Activated naive CD8-positive, alpha-beta T cell treated with anti-CD3 and anti-CD28 coated beads for 36 hours (primary cell): Measurements from ENCODE around the gene BCAS3. TPM values are rescaled to one million over a fixed set of nuclear protein-coding genes. Genes with fewer than 3 reads are reported as not detected.

Experiments used
- DNase-seq: peaks from one replicate; pipeline ENCODE4 v3.0.0; 2021
- H3K27ac Mint-ChIP-seq: one replicate; pipeline ENCODE4 v1.8.0; 2022; ENCODE audit warnings: mild to moderate bottlenecking, moderate library complexity, mixed read lengths
- H3K27me3 Mint-ChIP-seq: one replicate; pipeline ENCODE4 v1.8.0; 2022; ENCODE audit warnings: mild to moderate bottlenecking, mixed read lengths
- H3K36me3 Mint-ChIP-seq: one replicate; pipeline ENCODE4 v1.8.0; 2021; ENCODE audit warnings: mild to moderate bottlenecking, mixed read lengths
- H3K4me1 Mint-ChIP-seq: one replicate; pipeline ENCODE4 v1.8.0; 2021; ENCODE audit warnings: mixed read lengths
- H3K4me3 Mint-ChIP-seq: one replicate; pipeline ENCODE4 v1.8.0; 2022; ENCODE audit warnings: mild to moderate bottlenecking, moderate library complexity, mixed read lengths
- H3K9me3 Mint-ChIP-seq: one replicate; pipeline ENCODE4 v1.8.0; 2022; ENCODE audit warnings: mixed read lengths
- total RNA-seq, 2 experiments: library from RNA; stranded (reverse); gene quantifications; one replicate each; pipeline ENCODE4 v1.2.3, GENCODE V29; 2021

The BCAS3 gene
- total RNA-seq, 2 experiments from 2014 or later, result 4.9 to 7.0 TPM

DNA sequence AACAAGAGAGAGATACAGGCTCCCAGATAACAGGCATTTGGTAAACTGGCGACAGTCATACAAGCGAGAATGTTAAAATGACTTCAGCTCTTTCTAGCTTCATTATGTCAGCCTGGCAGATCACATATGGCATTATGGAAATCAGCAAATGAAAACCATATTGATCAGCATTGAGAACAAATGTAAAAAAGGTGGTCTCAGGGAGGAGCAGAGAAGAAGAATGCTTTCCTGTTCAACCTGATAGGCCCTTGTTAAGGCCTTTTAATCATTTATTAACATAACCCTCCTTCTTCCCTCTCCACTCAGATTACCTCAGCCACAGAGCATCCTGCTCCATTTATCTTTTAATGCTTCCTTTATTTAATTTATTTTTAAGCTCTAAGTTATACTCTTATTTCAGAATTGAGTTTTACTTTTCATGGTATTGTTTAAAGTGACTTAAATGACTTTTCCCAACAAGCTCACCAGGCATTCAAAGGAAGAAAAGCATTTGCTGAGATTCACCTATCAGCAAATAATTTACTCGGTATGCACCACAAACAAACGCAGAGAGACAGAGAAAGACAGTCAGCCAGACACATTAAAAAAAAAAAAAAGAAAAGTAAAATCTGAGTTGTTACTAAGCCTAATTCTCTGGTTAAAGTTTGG lies 478.1 kb downstream of the BCAS3 start:
- no peak for DNase-seq
- Mint-ChIP-seq H3K4me1 (peaks cover 14% of the 10 kb centered on the region), H3K36me3 (peaks cover 4% of the 10 kb centered on the region), H3K9me3 (no peaks in the 10 kb centered on the region), H3K27me3 (no peaks in the 10 kb centered on the region), H3K27ac (no peak overlapping the region), H3K4me3 (no peak overlapping the region)

DNA sequence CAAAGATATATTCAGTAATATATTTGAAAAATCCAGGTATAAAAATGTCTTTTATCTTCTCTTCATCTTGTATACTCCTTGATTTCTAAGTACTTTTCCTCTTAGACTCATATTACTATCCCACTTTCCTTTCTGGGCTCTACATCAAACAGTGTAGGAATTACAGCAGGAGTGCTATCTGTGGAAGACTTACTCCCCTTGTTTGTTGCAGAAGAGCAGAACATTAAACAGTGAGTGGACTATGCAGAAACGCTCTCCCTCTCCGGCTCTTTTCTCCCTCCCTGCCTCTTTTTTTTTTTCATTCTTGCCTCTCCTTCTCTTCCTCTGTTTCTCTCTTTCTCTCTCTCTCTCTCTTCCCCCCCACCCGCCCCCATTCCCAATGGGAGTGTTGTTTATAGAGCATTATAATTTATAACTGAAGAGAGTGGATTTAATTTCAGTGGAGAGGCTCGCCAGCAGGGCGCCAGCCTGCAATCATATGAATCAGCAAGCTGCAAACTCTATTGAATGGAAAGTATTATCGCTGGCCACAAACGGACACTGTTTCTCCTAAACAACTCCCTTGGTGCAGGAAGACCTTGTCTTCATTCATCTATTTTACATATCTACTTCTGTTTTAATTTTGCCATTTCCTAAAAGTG lies 479.7 kb downstream of the BCAS3 start:
- no peak for DNase-seq
- Mint-ChIP-seq H3K4me3 (no peak overlapping the region), H3K27ac (no peak overlapping the region), H3K9me3 (no peaks in the 10 kb centered on the region), H3K27me3 (no peaks in the 10 kb centered on the region), H3K36me3 (peaks cover 1% of the 10 kb centered on the region), H3K4me1 (peaks cover 21% of the 10 kb centered on the region)

DNA sequence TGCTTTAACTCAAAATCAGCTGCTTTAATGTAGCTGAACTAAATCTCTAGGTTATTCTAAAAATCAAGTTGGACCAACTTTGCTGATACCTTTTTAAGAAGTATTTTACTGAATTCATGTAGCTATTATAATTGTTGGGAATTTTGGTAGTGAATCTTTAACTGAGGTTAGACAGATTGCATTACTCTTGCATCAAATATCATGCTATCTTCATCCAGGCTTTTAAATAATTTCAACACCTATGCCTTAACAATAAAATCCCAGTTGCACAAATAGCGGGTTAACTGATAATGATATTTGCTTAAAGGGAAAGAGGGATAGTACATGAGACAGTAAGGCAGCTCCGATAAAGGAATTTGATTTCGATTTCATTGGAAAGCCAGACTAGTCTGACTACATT lies 480.7 kb downstream of the BCAS3 start:
- no peaks in the 10 kb centered on the region for H3K9me3 Mint-ChIP-seq
- no peaks in the 10 kb centered on the region for H3K27me3 Mint-ChIP-seq
- peaks cover 21% of the 10 kb centered on the region for H3K4me1 Mint-ChIP-seq
- peaks cover 1% of the 10 kb centered on the region for H3K36me3 Mint-ChIP-seq
- no peak overlapping the region for H3K27ac Mint-ChIP-seq
- no peak for DNase-seq
- no peak overlapping the region for H3K4me3 Mint-ChIP-seq

DNA sequence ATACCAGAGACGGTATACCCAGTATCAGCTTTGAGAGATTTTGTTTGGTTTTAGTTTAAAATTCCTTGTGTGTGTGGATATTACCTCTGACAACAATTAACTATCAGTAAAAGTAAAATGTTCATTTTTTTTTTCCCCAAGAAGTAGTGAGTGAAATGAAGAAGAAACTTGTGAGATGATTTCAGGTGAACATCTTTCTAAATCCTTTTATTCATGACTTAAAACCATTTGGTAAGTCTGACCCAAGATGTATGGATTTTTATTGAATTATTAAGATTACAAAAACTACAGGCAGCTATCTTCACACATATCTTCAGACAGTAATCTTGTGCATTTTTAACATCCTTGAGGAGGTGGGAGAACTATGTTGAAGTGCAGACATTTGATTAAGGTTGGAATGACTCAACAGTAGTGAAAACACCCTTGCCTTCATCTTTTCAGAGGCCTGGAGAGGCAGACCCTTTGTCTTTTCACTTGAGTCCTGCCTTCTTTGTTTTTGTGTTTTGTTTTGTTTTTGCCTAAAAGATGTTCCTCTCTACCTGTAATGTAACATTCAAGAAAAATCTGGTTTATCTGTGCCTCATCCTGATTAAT lies 481.7 kb downstream of the BCAS3 start:
- peaks cover 1% of the 10 kb centered on the region for H3K36me3 Mint-ChIP-seq
- H3K4me1 Mint-ChIP-seq, result peaks cover 21% of the 10 kb centered on the region
- H3K27me3 Mint-ChIP-seq, result no peaks in the 10 kb centered on the region
- no peak for DNase-seq
- H3K27ac Mint-ChIP-seq, result no peak overlapping the region
- no peaks in the 10 kb centered on the region for H3K9me3 Mint-ChIP-seq
- H3K4me3 Mint-ChIP-seq, result no peak overlapping the region

DNA sequence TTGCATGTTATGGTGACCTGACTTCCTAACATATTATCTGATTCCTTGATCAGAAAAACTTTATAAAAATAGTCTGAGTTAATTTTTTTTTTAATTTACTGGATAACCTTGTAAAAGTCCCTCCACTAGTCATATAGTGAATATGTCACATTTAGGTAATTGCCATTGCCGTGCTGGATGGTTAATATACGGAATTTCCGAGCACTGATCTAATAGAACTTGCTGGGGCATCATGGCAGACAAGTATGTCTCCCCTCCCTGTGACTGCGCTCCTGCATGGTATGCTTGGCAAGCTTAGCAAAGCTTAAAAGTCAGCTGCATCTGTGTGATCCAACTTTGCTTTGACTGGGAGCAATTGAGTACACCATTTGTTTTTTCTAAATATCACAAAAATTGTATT lies 482.6 kb downstream of the BCAS3 start:
- no peaks in the 10 kb centered on the region for H3K27me3 Mint-ChIP-seq
- H3K27ac Mint-ChIP-seq, result no peak overlapping the region
- H3K36me3 Mint-ChIP-seq, result peaks cover 8% of the 10 kb centered on the region
- DNase-seq, result no peak
- H3K9me3 Mint-ChIP-seq, result peaks cover 3% of the 10 kb centered on the region
- H3K4me1 Mint-ChIP-seq, result peaks cover 21% of the 10 kb centered on the region
- no peak overlapping the region for H3K4me3 Mint-ChIP-seq

DNA sequence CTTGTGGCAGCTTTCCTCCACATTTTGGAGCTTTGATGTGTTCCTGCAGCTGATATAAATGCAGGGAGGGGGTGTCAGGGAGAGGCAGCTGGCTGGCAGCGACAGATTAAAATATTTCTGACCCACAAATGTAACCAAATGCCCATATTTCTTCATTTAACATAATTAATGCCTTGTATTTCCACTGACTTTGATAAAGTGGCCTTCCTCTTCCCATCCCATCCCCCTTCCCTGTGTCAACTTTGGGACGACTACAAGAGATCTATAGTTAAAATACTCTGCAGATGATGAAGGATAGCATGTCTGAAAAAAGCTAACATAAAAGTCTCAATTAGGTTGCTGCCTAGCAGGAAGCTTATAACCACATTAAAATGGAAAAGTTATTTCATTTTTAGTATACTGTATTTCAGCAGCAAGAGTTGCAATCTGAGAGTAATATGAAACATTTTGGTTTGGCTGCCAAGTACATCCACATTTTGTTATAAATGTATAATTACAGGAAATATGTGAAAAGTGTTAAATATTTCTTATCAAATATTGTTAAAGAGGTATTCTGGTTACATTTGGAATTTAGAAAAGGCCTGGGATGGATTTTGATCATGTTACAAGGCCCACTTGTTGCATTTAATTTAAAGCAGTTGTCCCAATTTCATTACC lies 483.3 kb downstream of the BCAS3 start:
- no peak for DNase-seq
- no peak overlapping the region for H3K4me3 Mint-ChIP-seq
- H3K27me3 Mint-ChIP-seq, result no peaks in the 10 kb centered on the region
- H3K4me1 Mint-ChIP-seq, result peaks cover 21% of the 10 kb centered on the region
- H3K27ac Mint-ChIP-seq, result peak overlapping the region; percentile 30
- H3K36me3 Mint-ChIP-seq, result peaks cover 8% of the 10 kb centered on the region
- H3K9me3 Mint-ChIP-seq, result peaks cover 3% of the 10 kb centered on the region

DNA sequence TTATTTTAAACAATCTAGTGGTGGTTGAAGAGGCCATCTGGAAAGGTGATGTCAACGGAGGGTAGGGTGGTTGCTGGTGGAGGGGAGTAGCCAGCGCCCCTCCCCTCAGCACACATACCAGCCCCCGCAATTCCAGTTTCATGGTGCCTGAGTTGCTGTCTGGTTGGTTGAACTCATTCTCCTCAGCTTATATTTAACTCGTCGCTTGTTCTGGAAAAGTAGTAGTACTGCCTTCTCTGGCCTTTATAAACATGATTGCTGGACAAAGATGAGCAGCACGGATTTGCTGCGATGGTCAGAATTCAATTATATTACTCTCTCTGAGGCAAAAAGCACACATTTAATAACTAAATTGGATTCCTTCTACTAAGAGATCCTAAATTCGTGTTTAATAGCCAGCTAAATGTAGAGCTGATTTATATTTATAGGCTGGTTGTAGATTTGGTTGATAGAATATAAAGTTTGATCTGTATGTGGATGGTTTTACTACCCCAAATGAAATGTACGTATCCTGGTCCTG lies 484.0 kb downstream of the BCAS3 start:
- DNase-seq, result no peak
- Mint-ChIP-seq H3K9me3 (peaks cover 3% of the 10 kb centered on the region), H3K4me1 (peaks cover 21% of the 10 kb centered on the region), H3K36me3 (peaks cover 8% of the 10 kb centered on the region), H3K27me3 (no peaks in the 10 kb centered on the region), H3K4me3 (no peak overlapping the region), H3K27ac (no peak overlapping the region)

DNA sequence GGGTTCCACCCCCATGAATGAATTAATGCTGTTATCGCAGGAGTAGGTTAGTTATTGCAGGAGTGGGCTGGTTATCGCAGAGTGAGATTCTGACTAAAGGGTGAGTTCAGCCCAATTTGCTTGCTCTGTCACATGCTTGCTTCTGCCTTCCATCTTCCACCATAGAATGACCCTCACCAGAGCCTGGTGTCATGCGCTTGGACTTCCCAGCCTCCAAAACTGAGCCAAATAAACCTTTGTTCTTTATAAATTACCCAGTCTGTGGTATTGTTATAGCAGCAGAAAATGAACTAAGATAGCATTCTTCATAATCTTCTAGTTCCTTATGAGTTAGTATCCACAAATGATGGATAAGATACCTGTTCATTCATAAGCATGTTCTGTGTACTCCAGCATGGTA lies 486.9 kb downstream of the BCAS3 start:
- H3K9me3 Mint-ChIP-seq, result peaks cover 3% of the 10 kb centered on the region
- H3K4me1 Mint-ChIP-seq, result peaks cover 15% of the 10 kb centered on the region
- no peak overlapping the region for H3K27ac Mint-ChIP-seq
- H3K4me3 Mint-ChIP-seq, result no peak overlapping the region
- peaks cover 7% of the 10 kb centered on the region for H3K36me3 Mint-ChIP-seq
- DNase-seq, result no peak
- H3K27me3 Mint-ChIP-seq, result no peaks in the 10 kb centered on the region

DNA sequence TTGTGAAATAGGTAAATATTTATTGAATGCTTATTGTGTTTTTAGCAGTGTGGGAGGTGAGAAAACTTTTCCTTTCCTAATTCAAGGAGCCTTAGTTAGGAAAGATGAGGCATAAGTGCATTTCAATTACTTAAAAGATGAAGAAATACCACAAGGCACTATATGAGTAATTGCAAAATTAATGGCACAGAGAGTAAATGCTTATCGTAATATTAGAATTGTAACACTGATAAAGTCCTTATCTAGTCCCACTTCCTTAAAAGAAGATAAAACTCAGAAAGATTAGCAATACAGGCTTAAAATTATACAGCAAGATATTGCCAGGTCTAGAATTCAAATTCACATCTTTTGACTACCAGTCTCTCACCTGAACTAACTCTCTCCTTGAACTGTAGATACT lies 489.4 kb downstream of the BCAS3 start:
- DNase-seq, result no peak
- H3K27me3 Mint-ChIP-seq, result no peaks in the 10 kb centered on the region
- no peak overlapping the region for H3K4me3 Mint-ChIP-seq
- peaks cover 9% of the 10 kb centered on the region for H3K36me3 Mint-ChIP-seq
- no peak overlapping the region for H3K27ac Mint-ChIP-seq
- peaks cover 3% of the 10 kb centered on the region for H3K9me3 Mint-ChIP-seq
- H3K4me1 Mint-ChIP-seq, result no peaks in the 10 kb centered on the region

DNA sequence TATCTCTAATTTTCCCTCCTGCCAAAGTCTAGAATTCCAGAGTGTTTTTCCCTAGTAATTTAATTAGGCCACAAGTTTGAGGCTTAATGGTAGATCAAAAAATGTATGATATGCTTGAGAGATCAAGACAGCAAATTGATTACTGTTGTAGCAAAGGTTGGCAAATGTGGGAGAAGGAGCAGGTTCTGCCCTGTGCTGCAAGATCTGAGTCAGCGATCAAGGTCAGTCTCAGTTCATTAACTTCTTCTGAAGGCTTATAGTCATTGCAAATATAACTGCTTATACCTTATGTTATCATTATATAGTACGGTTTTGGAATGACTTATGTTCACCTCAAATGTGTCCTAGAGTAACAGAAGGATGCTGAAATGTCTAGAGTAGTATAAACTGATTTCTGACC lies 490.9 kb downstream of the BCAS3 start:
- H3K27ac Mint-ChIP-seq, result no peak overlapping the region
- H3K4me3 Mint-ChIP-seq, result no peak overlapping the region
- peaks cover 3% of the 10 kb centered on the region for H3K9me3 Mint-ChIP-seq
- no peak for DNase-seq
- H3K36me3 Mint-ChIP-seq, result peaks cover 9% of the 10 kb centered on the region
- no peaks in the 10 kb centered on the region for H3K27me3 Mint-ChIP-seq
- no peaks in the 10 kb centered on the region for H3K4me1 Mint-ChIP-seq

DNA sequence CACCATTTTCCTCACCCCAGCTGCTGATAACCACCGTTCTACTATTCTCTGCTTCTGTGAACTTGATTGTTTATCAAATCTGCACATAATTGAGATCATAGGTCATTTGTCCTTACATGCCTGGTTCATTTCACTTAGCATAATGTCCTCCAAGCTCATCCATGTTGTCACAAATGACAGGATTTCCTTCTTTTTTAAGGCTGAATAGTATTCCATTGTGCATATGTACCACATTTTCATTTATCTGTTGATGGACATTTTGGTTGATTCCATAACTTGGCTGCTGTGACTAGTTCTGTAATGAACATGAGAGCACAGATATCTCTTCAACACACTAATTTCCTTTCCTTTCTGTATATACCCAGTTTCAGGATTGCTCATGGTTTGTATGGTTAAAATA lies 496.7 kb downstream of the BCAS3 start:
- peaks cover 6% of the 10 kb centered on the region for H3K36me3 Mint-ChIP-seq
- no peaks in the 10 kb centered on the region for H3K9me3 Mint-ChIP-seq
- H3K4me3 Mint-ChIP-seq, result no peak overlapping the region
- no peaks in the 10 kb centered on the region for H3K27me3 Mint-ChIP-seq
- no peak for DNase-seq
- no peaks in the 10 kb centered on the region for H3K4me1 Mint-ChIP-seq
- H3K27ac Mint-ChIP-seq, result no peak overlapping the region

DNA sequence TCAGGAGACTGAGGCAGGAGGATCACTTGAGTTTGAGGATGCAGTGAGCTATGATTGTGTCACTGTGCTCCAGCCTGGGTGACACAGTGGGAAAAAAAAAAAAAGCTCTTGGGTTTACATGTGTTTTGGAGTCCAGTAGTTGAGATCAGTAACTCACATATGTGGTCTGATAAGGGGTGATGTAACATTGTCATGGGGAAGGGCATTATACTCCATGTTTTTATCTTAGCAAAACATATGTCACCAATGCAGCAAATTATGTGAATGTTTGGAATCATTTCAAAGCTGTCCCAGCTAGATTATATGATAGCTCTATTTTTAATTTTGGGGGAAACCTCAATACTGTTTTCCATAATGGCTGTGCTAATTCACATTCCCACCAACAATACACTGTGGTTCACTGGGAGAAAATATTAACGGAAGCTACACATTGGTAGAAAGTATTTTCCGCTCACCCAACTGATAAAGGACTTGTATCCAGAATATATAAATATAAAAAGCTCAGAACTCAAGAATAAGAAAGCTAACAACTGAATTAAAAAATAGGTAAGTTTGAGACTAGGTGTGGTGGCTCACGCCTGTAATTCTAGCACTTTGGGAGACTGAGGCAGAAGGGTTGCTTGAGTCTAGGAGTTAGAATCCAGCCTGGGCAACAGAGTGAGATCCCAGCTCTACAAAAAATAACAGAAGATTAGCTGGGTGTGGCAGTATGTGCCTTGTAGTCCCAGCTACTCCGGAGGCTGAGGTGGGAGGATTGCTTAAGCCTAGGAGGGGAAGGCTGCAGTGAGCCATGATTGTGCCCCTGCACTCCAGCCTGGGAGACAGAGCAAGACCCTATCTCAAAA lies 497.9 kb downstream of the BCAS3 start:
- peaks cover 6% of the 10 kb centered on the region for H3K36me3 Mint-ChIP-seq
- no peaks in the 10 kb centered on the region for H3K9me3 Mint-ChIP-seq
- no peak for DNase-seq
- H3K4me1 Mint-ChIP-seq, result no peaks in the 10 kb centered on the region
- H3K27ac Mint-ChIP-seq, result no peak overlapping the region
- H3K27me3 Mint-ChIP-seq, result no peaks in the 10 kb centered on the region
- no peak overlapping the region for H3K4me3 Mint-ChIP-seq

DNA sequence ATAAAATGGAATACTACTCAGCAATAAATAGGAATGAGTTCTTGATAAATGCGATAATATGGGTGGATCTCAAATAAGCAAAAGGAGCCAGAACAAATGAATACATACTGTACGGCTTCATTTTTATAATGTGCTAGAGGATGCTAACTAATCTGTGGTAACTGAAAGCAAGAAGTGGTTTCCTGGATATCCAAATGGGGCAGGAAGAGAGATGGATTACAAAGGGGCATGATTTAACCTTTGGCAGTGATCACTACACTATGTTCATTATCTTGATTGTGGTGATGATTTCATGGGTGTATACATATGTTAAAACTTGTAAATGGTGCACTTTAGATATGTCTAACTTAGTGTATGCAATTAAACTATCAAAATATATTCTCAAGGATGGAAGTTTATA lies 499.7 kb downstream of the BCAS3 start:
- no peaks in the 10 kb centered on the region for H3K4me1 Mint-ChIP-seq
- no peak for DNase-seq
- no peaks in the 10 kb centered on the region for H3K27me3 Mint-ChIP-seq
- no peaks in the 10 kb centered on the region for H3K9me3 Mint-ChIP-seq
- H3K27ac Mint-ChIP-seq, result no peak overlapping the region
- no peak overlapping the region for H3K4me3 Mint-ChIP-seq
- peaks cover 4% of the 10 kb centered on the region for H3K36me3 Mint-ChIP-seq

DNA sequence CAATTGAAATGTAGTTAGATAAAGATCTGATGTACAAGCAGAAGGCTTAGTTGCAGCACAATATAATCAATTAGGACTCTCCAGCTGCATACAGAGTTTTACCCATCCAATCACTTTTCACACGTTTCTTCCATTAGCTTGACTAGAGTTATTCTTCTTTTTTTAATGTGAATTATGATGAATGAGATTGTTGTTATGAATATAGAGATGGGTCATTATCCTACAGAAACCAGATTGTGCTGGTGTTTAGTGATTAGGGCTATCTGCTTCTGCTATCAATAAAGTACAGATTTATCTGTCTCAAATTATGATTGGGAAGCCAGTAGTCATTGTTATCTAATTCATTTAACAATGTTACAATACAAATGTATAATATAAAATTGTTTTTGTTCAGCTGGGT lies 500.6 kb downstream of the BCAS3 start:
- H3K36me3 Mint-ChIP-seq, result peaks cover 4% of the 10 kb centered on the region
- no peaks in the 10 kb centered on the region for H3K27me3 Mint-ChIP-seq
- no peak overlapping the region for H3K4me3 Mint-ChIP-seq
- no peak overlapping the region for H3K27ac Mint-ChIP-seq
- H3K9me3 Mint-ChIP-seq, result no peaks in the 10 kb centered on the region
- DNase-seq, result no peak
- no peaks in the 10 kb centered on the region for H3K4me1 Mint-ChIP-seq

DNA sequence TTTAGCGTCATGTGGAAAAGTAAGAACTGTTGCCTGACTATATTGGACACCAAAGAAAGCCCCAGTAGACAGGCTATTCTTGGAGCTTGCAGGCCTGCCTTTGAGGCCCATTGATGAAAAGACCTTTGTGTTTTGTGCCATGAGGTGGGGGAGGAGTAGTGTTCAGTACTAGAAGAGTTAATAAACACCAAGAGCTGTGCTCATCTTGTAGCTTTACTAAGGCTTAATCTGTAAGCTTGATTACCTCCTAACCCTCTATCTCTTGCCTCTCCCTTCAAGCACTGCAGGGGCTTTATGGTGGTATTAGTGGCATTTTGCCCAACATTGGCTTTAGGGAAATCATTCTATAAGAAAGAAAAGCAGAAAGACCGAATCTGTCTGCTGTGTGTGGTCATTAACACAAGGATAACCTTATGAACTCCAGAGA lies 501.7 kb downstream of the BCAS3 start:
- H3K27me3 Mint-ChIP-seq, result no peaks in the 10 kb centered on the region
- H3K36me3 Mint-ChIP-seq, result peaks cover under 1% of the 10 kb centered on the region
- H3K4me1 Mint-ChIP-seq, result no peaks in the 10 kb centered on the region
- DNase-seq, result no peak
- no peak overlapping the region for H3K27ac Mint-ChIP-seq
- H3K4me3 Mint-ChIP-seq, result no peak overlapping the region
- no peaks in the 10 kb centered on the region for H3K9me3 Mint-ChIP-seq
